CD14-positive monocyte (primary cell): ENCODE measurements around the gene DNAH1. TPM values are rescaled to one million over a fixed set of nuclear protein-coding genes. Genes with fewer than 3 reads are reported as not detected.

Source experiments
- DNase-seq, 3 donors: peaks; one replicate each; pipeline ENCODE4 v3.0.0-alpha.2; 2011 to 2022
- H2AFZ ChIP-seq: 2 replicates; pipeline ENCODE4 v1.6.0; 2012; ENCODE audit warnings: mild to moderate bottlenecking, low read depth, low read length, inconsistent platforms; ENCODE audit not compliant: insufficient read depth, poor library complexity, severe bottlenecking
- H3K27ac ChIP-seq, 2 donors: 1 replicate in 1 of 2; 2 replicates in 1 of 2; pipeline ENCODE4 v1.5.1; 2012 to 2013; ENCODE audit warnings: low read length in 2 of 2, control low read depth in 1 of 2, inconsistent platforms in 1 of 2, low read depth in 1 of 2, mild to moderate bottlenecking in 1 of 2
- H3K27me3 ChIP-seq, 2 donors: one replicate each; pipeline versions ENCODE4 v1.6.0 to v1.6.1; 2011 to 2013; ENCODE audit warnings: low read length in 2 of 2; ENCODE audit not compliant: control insufficient read depth in 2 of 2, insufficient read depth in 2 of 2
- H3K36me3 ChIP-seq, 2 donors: replicated peaks in 1 of 2; 1 replicate in 1 of 2; 2 replicates in 1 of 2; pipeline versions ENCODE4 v1.5.1 to v1.6.1; 2012 to 2013; ENCODE audit warnings: low read length in 2 of 2, control low read depth in 1 of 2, inconsistent platforms in 1 of 2, mild to moderate bottlenecking in 1 of 2; ENCODE audit not compliant: insufficient read depth in 2 of 2, control insufficient read depth in 1 of 2
- H3K4me1 ChIP-seq, 2 donors: 1 replicate in 1 of 2; 2 replicates in 1 of 2; pipeline versions ENCODE4 v1.5.1 to v1.6.1; 2012 to 2013; ENCODE audit warnings: low read length in 2 of 2, control low read depth in 1 of 2, inconsistent platforms in 1 of 2, mild to moderate bottlenecking in 1 of 2, moderate library complexity in 1 of 2; ENCODE audit not compliant: insufficient read depth in 2 of 2, control insufficient read depth in 1 of 2
- H3K4me2 ChIP-seq: replicated peaks from 2 replicates; pipeline ENCODE3; 2012; ENCODE audit warnings: low read length, moderate library complexity, mild to moderate bottlenecking; ENCODE audit not compliant: poor library complexity, severe bottlenecking; ENCODE audit errors: extremely low read depth
- H3K4me3 ChIP-seq, 3 experiments: fragments of 200-600 bp in 1 of 3; sonication (generic) in 1 of 3; replicated peaks in 1 of 3; 1 replicate in 2 of 3; 2 replicates in 1 of 3; pipeline ENCODE4 v1.5.1; 2011 to 2013; ENCODE audit warnings: low read length in 3 of 3, mild to moderate bottlenecking in 3 of 3, control low read depth in 2 of 3, low read depth in 2 of 3, inconsistent platforms in 1 of 3, moderate library complexity in 1 of 3
- H3K79me2 ChIP-seq: 2 replicates; pipeline ENCODE4 v1.6.0; 2012; ENCODE audit warnings: mild to moderate bottlenecking, control low read depth, inconsistent platforms, low read length, moderate library complexity; ENCODE audit not compliant: insufficient read depth
- H3K9ac ChIP-seq: 2 replicates; pipeline ENCODE4 v1.6.0; 2017; ENCODE audit warnings: low read length, mild to moderate bottlenecking; ENCODE audit not compliant: insufficient read depth, poor library complexity, severe bottlenecking
- H3K9me3 ChIP-seq, 2 donors: replicated peaks in 1 of 2; 1 replicate in 1 of 2; 2 replicates in 1 of 2; pipeline versions ENCODE4 v1.5.1 to v1.6.1; 2012 to 2013; ENCODE audit warnings: low read length in 2 of 2, control low read depth in 1 of 2; ENCODE audit not compliant: control insufficient read depth in 1 of 2, insufficient read depth in 1 of 2
- H4K20me1 ChIP-seq: 2 replicates; pipeline ENCODE4 v1.6.0; 2012; ENCODE audit warnings: mild to moderate bottlenecking, low read length, control low read depth, moderate library complexity; ENCODE audit not compliant: insufficient read depth
- H3K27ac Mint-ChIP-seq, 7 donors: one replicate each; pipeline ENCODE4 v1.8.0; 2020; ENCODE audit warnings: mild to moderate bottlenecking in 7 of 7, mixed read lengths in 7 of 7, moderate library complexity in 6 of 7, inconsistent platforms in 2 of 7
- H3K27me3 Mint-ChIP-seq, 3 donors: one replicate each; pipeline ENCODE4 v1.8.0; 2021 to 2022; ENCODE audit warnings: low read depth in 3 of 3, mild to moderate bottlenecking in 3 of 3, mixed read lengths in 3 of 3, moderate library complexity in 3 of 3, inconsistent platforms in 1 of 3
- H3K36me3 Mint-ChIP-seq, 2 donors: one replicate each; pipeline ENCODE4 v1.8.0; 2020; ENCODE audit warnings: mixed read lengths in 2 of 2, inconsistent platforms in 1 of 2, mild to moderate bottlenecking in 1 of 2
- H3K4me1 Mint-ChIP-seq: one replicate; pipeline ENCODE4 v1.8.0; 2020; ENCODE audit warnings: mild to moderate bottlenecking, mixed read lengths
- H3K4me3 Mint-ChIP-seq, 2 donors: one replicate each; pipeline ENCODE4 v1.8.0; 2020; ENCODE audit warnings: mild to moderate bottlenecking in 2 of 2, mixed read lengths in 2 of 2, moderate library complexity in 1 of 2
- H3K9me3 Mint-ChIP-seq, 7 donors: one replicate each; pipeline ENCODE4 v1.8.0; 2020 to 2022; ENCODE audit warnings: mixed read lengths in 7 of 7, mild to moderate bottlenecking in 6 of 7, moderate library complexity in 6 of 7, inconsistent platforms in 2 of 7
- WGBS: methylation state at CpG from one replicate; pipeline ENCODE4 v1.1.5; 2013; ENCODE audit warnings: missing lambda C conversion rate; ENCODE audit not compliant: insufficient coverage; 5-methylcytosine and 5-hydroxymethylcytosine counted together
- intact Hi-C, 2 donors: fragments of 100-400 bp; cut with micrococcal nuclease; formaldehyde crosslinking; loops; one replicate each; pipeline versions ENCODE4 v1.15.0 to v1.15.1; 2023
- polyA plus RNA-seq, 3 donors: library from polyadenylated mRNA; depleted of rRNA in 1 of 3; unstranded in 2 of 3; stranded (reverse) in 1 of 3; fragments of 300-500 nt in 2 of 3; fragments of >200 nt in 1 of 3; fragmentation: Illumina TruSeq in 2 of 3; gene quantifications; 1 replicate in 2 of 3; 2 replicates in 1 of 3; pipeline ENCODE4 v1.2.3, GENCODE V29; 2012 to 2021
- TF ChIP-seq, protein P1 (sequence below): fragments of 200-600 bp; IDR thresholded peaks from one replicate; pipeline ENCODE4 v1.8.0; 2022; ENCODE audit warnings: antibody characterized with exemption, mild to moderate bottlenecking

Gene DNAH1
- polyA plus RNA-seq, 3 donors = 0.15 to 47.0 (median 0.25) TPM

- Histone ChIP-seq H3K4me1 (no peaks in the 10 kb centered on the region), H3K9ac (no peak overlapping the region), H4K20me1 (no peaks in the 10 kb centered on the region), H3K4me3 (no peak overlapping the region), H3K9me3 (no peaks in the 10 kb centered on the region), H3K36me3 (peaks cover 24 to 38% of the 10 kb centered on the region in 2 donors), H3K27me3 (no peaks in the 10 kb centered on the region), H3K27ac (no peak overlapping the region), H2AFZ (no peak overlapping the region), H3K79me2 (no peaks in the 10 kb centered on the region), H3K4me2 (no peak overlapping the region)
- peaks cover 0 to 1% (median 0%) of the 10 kb centered on the region in 3 donors for H3K27me3 Mint-ChIP-seq
- no peak overlapping the region for H3K4me3 Mint-ChIP-seq
- no peaks in the 10 kb centered on the region for H3K4me1 Mint-ChIP-seq
- WGBS = 93% methylated on average over 6 of the region's 9 CpGs
- TF ChIP-seq, protein P1, sequence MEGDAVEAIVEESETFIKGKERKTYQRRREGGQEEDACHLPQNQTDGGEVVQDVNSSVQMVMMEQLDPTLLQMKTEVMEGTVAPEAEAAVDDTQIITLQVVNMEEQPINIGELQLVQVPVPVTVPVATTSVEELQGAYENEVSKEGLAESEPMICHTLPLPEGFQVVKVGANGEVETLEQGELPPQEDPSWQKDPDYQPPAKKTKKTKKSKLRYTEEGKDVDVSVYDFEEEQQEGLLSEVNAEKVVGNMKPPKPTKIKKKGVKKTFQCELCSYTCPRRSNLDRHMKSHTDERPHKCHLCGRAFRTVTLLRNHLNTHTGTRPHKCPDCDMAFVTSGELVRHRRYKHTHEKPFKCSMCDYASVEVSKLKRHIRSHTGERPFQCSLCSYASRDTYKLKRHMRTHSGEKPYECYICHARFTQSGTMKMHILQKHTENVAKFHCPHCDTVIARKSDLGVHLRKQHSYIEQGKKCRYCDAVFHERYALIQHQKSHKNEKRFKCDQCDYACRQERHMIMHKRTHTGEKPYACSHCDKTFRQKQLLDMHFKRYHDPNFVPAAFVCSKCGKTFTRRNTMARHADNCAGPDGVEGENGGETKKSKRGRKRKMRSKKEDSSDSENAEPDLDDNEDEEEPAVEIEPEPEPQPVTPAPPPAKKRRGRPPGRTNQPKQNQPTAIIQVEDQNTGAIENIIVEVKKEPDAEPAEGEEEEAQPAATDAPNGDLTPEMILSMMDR = no peak
- no peak for DNase-seq
- H3K9me3 Mint-ChIP-seq = no peaks in the 10 kb centered on the region
- H3K36me3 Mint-ChIP-seq = peaks cover 27 to 36% of the 10 kb centered on the region in 2 donors
- intact Hi-C loops = no loop called here
- H3K27ac Mint-ChIP-seq = peak overlapping the region in 2 of 7 donors; percentile 55 to 61
Observed at GRCh38 chr3:52330194-52330805, 14.2 kb downstream of the DNAH1 start.

DNA sequence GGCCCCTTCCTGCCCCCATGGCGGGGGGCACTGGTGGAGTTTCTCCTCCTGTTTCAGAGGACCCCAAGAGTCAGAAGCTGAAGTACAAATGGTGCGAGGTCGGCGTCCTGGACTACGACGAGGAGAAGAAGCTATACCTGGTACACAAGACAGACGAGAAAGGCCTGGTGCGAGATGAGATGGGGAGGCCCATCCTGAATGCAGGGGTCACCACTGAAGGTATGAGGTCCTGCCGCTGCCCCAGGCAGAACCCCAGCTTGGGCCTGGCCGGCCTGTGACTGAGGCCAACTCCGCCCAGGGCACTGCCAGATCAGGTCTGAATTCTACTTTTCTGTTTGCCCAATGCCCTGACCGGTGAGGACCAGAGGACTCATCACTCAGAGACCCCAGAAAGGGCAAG is 15.0 kb downstream of the DNAH1 start:
- Mint-ChIP-seq H3K9me3 (no peaks in the 10 kb centered on the region), H3K27ac (peak overlapping the region in 1 of 7 donors; percentile 15), H3K36me3 (peaks cover 31 to 43% of the 10 kb centered on the region in 2 donors), H3K4me1 (no peaks in the 10 kb centered on the region), H3K4me3 (no peak overlapping the region), H3K27me3 (peaks cover 0 to 1% (median 0%) of the 10 kb centered on the region in 3 donors)
- H2AFZ ChIP-seq = no peak overlapping the region
- intact Hi-C loops = no loop called here
- WGBS = 97% methylated on average over 12 of the region's 12 CpGs
- H3K27me3 ChIP-seq = no peaks in the 10 kb centered on the region
- H3K9ac ChIP-seq = no peak overlapping the region
- no peak overlapping the region for H3K27ac ChIP-seq
- H4K20me1 ChIP-seq = no peaks in the 10 kb centered on the region
- TF ChIP-seq, protein P1 = no peak
- H3K4me3 ChIP-seq = no peak overlapping the region
- peaks cover 24 to 40% of the 10 kb centered on the region in 2 donors for H3K36me3 ChIP-seq
- DNase-seq = no peak
- no peaks in the 10 kb centered on the region for H3K4me1 ChIP-seq
- H3K79me2 ChIP-seq = no peaks in the 10 kb centered on the region
- no peak overlapping the region for H3K4me2 ChIP-seq
- H3K9me3 ChIP-seq = no peaks in the 10 kb centered on the region
